Posterior vena cava (tissue), 2 donors: ENCODE measurements around the gene KCTD7. TPM values are rescaled to one million over a fixed set of nuclear protein-coding genes. Genes with fewer than 3 reads are reported as not detected.
"Not testable (repeated sequence)": the region's sequence is repeated elsewhere in the genome, so short reads cannot be mapped to it uniquely, and the experiment has no call there.

Experiments used
- DNase-seq: peaks from one replicate; pipeline ENCODE4 v3.0.0-alpha.2; 2020; ENCODE audit warnings: low spot score
- intact Hi-C, 2 donors: fragments of 100-400 bp; cut with DNase I; formaldehyde crosslinking; loops; one replicate each; pipeline versions ENCODE4 v1.14.1 to v1.14.2; 2022 to 2023
- long read RNA-seq, 2 donors: library from polyadenylated mRNA; unstranded; transcript quantifications; one replicate each; pipeline ENCODE4 v2.0.0, GENCODE V29; 2020 to 2021
- total RNA-seq, 2 donors: library from RNA; stranded (reverse); fragmentation: NEBNext Ultra II Directional; extraction: Animal tissue kit (Norgen Biotek cat#: 25700); gene quantifications; one replicate each; pipeline ENCODE4 v1.2.1, GENCODE V29; 2021
- donor health status: DM: yes; HTN: yes; CAD: no.
- donor health status: DM: yes; HTN: yes; CAD: no.

The KCTD7 gene
- 10 to 100 TPM in 1 of 2 donors, 1 to 10 TPM in 1; 8.8 to 10.1 TPM for total RNA-seq
- long read RNA-seq, donor 1, full-length matches to known transcripts = 2 of 2 reads
- long read RNA-seq, donor 1, partial matches to known transcripts = 0 of 2 reads
- long read RNA-seq, donor 1, other reads (novel, unspliced or antisense) = 0 of 2 reads
- long read RNA-seq, donor 2, full-length matches to known transcripts = 15 of 20 reads
- long read RNA-seq, donor 2, partial matches to known transcripts = 3 of 20 reads
- long read RNA-seq, donor 2, other reads (novel, unspliced or antisense) = 2 of 20 reads

DNA sequence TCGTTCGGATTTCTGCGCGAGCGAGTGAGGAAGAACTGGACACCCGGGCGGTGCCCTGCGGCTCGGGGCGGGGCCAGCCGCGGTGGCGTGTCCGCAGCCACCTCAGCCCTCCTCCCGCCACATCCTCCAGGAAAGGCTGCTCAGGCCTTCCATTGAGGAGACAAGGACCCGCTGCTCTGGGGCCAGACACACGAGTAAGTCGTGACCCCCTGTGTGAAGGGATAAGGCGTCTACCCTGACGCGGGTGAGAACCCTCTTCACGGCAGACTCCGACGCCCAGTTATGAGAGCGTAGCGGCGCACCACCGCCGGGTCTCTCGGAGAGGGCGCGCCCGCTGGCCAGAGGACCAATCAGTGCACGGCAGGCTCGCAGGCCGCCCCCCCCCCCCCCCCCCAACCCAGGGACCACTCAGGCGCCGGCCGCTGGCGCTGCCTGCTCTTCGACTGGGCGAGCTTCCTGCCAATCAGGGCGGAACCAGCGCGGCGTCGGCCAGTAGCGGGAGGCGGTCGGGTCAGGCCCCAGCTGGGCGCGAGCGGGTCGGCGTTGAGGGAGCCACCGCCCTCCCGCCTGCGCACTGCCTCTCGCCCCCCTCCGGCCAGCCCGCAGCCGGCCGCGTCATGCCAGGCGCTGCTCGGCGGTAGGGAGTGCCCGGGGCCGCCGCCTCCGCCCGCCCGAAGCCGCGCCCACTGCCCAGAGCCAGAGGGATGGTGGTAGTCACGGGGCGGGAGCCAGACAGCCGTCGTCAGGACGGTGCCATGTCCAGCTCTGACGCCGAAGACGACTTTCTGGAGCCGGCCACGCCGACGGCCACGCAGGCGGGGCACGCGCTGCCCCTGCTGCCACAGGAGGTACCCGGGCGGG is at the start of gene KCTD7:
KCTD7 (plus strand) TSS at position 521 of the 861 bp plus-strand sequence; CDS start at position 705, 184 bp downstream.
- DNase-seq = peak; percentile 100
- intact Hi-C loops = loop anchor here in 1 of 2 donors (5.0 kb wide), 1 partner anchor 41 kb away; no protein-coding TSS in a partner anchor

DNA sequence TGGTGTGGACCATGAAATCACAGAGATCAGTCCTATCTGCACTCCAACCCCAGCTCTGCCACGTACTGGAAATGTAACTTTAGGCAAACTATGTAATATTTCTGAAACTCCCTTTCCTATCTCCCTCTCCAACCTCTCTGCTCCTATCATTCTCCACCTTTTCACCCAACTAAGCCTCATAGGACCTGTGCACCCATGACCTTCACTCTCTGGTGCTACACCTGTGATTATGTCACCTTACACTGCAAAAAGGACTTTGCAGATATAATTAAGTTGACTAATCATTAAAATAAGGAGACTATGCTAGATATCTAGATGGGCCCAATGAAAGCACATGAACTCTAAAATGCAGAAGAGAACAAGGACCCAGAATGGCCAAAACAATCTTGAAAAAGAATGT is 48.3 kb upstream of the KCTD7 start:
- DNase-seq, intact Hi-C loops: not testable (repeated sequence)

DNA sequence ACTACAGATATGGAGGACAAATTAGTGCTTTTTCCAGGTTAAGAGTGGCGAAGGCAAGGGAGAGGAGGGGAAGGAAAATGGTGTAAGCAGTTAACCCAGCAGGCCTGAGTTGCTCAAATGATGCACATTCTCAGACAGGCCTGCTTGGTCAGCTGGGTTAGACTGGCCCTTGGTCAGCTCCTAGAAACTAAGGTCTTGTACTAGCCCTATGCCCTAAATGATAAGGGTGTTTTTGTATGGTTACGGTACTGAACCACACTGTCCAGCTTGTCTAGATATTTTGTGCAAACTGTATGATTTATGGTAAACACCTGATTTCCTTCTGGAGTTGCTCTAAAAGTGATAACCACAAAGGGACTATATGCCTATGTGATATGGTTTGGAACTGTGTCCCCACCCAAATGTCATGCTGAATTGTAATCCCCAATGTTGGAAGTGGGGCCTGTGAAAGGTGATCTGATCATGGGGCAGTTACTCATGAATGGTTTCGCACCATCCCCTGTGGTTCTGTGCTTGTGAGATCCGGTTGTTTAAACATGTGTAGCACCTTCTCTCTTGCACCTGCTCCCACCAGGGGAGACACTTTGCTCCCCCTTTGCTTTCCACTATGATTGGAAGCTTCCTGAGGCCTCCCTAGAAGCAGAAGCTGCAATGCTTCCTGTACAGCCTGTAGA is 45.7 kb upstream of the KCTD7 start:
- intact Hi-C loops, DNase-seq: not testable (repeated sequence)

DNA sequence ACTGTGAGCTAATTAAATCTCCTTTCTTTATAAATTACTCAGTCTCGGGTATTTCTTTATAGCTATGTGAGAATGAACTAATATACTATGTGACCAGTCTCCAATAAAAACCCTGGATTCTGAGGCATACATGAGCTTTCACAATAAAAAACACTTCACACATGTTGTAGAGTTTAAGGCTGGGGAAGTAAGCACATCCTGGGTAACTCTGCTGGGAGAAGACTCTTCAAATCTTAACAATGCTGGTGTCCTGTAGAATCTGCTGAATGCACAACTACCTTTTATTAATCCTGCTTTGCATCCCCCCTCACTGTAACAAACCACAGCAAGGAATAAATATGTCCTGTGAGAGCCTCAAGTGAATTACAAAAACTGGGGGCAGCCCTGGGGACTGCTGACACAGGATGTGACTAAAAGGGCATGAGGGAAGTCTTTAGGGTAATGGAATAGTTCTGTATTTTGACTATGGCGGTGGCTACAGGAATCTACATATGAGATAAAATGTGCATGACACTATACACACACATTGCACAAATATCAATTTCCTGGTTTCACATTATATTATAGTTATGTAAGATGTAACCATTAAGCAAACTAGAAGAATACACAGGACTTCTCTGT is 45.1 kb upstream of the KCTD7 start:
- intact Hi-C loops = no loop called here
- DNase-seq = no peak

DNA sequence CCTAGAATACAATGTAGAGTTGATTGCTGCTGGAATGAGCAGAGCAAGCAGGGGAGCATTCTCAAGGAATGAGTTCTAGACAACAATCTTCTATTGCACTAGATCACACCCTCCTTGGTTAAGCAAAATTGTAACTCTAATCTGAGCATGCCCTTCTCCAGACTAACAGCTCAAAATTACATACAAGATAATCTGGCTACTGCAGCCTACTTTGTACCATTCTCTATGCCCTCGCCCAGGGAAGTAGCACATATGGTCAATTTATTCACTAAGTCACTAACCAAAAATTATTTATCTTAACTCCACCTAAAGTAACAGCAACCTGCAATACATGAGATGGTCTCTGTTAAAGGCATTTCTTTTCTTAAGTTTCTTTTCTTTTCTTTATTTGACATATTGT is 42.5 kb upstream of the KCTD7 start:
- no peak for DNase-seq

DNA sequence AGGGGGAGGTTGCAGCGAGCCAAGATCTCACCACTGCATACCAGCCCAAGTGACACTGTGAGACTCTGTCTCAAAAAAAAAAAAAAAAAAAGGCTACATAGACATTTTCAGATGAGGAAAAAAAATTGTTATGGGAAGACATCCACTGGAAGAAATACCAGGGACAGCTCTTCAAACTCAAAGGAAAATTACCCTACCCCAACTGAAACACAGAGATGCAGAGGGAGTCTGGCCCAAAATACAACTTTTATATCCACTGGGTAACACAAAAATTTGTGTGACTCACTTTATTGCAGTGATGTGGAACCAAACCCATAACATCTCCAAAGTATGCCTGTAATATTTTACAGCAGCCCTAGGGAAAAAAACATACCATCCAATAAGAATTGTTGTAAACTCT is 40.5 kb upstream of the KCTD7 start:
- DNase-seq = not testable (repeated sequence)
- intact Hi-C loops = loop anchor here in 1 of 2 donors (5.0 kb wide), 1 partner anchor 39 kb away; the partner anchor contains the start of gene KCTD7

More for the DNA sequence above, 42.5 kb upstream of the KCTD7 start:
- intact Hi-C loops = loop anchor here in 1 of 2 donors (5.0 kb wide), 1 partner anchor 41 kb away; the partner anchor contains the start of gene KCTD7

DNA sequence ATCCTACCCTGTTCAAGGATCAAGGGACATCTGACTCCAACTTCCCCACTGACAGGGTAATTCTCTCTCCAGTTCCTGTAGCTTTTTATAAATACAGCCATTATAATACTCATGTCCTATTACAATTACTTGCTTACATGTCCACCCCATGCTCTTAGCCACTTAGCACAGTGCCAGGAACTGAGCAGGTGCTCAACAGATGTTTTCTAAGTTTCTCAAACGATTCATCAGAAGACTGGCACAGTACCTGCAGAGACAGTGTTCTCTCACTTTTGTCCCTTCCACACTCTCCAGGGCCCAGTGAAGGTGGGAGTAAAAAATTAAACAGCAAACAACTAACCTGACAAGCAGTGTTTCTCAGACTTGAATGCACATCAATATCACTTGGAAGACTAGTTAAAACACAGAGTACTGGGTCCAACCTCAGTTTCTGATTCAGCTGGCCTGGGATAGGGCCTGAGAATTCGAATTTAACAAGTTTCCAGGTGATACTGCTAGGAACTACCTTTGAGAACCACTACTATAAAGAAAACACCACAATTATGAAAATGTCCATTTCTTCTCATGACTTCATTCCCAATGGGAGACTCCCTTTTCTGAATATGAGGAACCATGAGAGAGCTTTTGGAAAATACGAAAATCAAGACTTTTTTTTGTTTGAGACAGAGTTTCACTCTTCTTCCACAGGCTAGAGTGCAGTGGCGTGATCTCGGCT is 39.7 kb upstream of the KCTD7 start:
- intact Hi-C loops = loop anchor here in 1 of 2 donors (5.0 kb wide), 1 partner anchor 38 kb away; the partner anchor contains the start of gene KCTD7
- DNase-seq = not testable (repeated sequence)

DNA sequence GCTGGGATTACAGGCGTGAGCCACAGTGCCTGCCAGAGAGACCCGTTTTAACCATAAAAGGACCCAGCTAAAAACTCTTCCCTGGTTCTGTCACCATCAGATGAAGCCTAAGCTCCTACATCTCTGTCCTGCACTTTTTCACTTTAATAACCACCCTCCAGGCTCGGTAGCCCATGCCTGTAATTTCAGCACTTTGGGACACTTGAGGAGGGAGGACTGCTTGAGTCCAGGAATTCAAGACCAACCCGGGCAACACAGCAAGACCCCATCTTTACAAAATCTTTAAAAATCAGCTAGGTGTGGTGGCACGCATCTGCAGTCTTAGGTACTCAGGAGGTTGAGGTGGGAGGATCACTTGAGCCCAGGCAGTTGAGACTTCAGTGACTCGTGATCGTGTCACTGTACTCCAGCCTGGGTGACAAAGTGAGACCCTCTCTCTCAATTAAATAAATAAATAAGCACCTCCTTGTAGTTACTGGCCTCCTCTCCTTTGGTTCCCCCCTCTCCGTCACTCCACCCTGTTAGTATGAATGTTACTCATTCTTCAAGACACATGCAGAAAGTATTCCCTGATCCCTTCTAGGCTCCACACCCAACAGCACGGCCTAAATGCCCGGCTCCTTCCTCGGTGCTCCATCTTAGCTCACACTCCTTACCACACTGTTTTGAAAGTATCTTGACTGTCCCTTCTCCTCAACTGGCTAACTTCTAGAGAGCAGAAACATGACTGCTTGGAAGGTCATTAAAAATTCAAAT is 38.2 kb upstream of the KCTD7 start:
- intact Hi-C loops, DNase-seq: not testable (repeated sequence)

DNA sequence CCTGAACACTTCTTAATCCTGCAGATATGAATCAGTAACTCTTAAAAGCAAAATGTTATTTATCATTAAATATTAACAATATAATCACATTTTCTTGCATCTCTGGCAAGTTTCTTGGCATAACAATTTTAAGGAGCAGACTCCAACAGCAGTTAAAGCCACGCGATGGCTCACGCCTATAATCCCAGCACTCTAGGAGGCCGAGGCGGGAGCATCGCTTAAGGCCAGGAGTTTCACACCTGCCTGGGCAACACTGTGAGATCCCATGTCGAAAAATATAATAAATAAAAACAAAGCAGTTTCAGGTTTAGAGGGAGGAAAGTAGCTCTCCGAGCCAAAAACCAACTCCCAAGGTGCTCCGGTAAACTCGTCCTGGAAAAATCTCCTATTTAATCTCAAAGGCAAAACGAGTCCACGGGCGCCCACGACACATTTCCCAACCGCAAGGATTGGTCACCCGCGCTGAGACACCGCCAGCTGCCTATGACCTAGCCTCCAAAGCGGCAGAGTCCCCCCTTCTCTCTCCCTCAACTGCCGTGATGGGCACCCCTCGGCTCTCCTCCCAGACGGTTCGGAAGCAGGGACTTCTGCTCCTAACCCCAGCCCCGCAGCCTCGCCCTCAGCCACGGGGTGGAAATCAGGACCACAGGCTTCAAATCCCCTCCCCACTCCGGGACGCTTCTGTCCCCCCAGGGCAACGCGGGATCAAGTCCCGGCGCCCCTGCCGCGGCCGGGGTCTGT is 37.5 kb upstream of the KCTD7 start:
- intact Hi-C loops, DNase-seq: not testable (repeated sequence)

DNA sequence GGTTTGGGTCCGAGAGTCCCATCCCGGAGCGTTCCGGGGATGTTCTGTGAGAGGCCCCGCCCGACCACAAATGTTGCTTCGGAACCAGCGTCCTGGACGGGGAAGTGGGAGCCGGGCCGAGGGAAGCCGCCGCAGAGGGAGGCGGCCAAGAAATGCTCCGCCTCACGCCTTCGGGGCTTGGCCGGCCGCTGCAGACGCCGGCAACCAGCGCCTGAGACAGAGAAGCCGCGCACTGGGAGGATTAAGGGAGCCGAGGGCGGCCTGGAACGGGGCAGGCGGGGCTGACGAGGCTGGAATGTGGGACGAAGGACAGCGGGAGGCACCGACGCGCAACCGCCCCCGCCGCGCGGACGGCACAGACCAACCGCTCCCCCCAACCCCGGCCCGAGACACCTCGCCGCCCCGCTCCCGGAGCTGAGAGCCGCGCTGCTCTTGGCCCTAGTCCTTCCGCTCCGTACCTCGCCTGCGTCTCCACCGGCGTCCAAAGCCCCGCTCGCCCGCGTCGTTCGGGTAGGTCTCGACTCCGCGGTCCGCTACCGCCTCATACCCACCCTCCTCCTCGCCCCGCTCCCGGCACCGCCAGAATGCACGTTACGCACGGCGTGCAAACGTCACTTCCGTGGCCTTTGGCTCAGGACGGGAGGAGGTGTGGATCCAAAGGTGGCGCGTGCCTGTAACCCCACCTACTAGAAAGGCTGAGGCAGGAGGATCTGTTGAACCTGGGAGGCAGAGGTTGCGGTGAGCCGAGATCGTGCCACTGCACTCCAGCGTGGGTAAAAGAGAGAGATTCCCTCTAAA is 36.7 kb upstream of the KCTD7 start:
- DNase-seq = peak; percentile 98
- intact Hi-C loops = no loop called here

DNA sequence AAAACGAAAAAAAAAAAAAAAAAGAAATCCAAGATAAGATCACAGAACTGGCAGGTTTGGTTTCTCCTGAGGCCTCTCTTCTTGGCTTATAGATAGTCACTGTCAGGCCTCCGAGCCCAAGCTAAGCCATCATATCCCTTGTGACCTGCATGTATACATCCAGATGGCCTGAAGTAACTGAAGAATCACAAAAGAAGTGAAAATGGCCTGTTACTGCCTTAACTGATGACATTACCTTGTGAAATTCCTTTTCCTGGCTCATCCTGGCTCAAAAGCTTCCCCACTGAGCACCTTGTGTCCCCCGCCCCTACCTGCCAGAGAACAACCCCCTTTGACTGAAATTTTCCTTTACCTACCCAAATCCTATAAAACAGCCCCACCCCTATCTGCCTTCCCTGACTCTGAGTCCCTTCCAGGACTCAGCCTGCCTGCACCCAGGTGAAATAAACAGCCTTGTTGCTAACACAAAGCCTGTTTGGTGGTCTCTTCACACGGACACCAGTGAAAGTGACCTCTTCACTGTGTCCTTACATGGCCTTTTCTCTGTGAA is 36.0 kb upstream of the KCTD7 start:
- DNase-seq, intact Hi-C loops: not testable (repeated sequence)

DNA sequence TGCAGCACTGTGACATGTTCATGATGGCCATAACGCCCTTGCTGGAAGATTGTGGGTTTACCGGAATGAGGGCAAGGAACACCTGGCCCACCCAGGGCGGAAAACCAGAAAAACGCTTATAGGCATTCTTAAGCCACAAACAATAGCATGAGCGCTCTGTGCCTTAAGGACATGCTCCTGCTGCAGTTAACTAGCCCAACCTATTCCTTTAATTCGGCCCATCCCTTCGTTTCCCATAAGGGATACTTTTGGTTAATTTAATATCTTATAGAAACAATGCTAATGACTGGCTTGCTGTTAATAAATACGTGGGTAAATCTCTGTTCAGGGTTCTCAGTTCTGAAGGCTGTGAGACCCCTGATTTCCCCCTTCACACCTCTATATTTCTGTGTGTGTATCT is 34.6 kb upstream of the KCTD7 start:
- intact Hi-C loops, DNase-seq: not testable (repeated sequence)

DNA sequence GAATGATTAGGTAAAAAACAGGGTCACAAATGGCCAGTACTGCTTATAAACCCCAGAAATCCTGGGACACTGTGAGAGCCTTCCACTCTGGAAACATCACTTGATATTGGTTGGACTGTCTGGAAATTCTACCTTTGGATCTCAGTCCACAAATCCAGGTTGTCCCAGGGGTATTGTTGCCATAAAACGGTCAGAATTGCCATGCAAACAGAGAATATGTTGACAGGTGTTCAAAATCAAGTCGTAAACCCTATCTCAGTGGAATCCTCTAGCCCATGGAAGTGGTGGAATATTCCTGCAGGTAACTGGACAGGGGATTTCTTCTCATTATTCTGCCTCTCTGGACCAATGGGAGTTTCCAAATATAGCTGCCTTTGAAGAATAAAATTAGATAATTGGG is 31.2 kb upstream of the KCTD7 start:
- intact Hi-C loops = no loop called here
- DNase-seq = no peak

DNA sequence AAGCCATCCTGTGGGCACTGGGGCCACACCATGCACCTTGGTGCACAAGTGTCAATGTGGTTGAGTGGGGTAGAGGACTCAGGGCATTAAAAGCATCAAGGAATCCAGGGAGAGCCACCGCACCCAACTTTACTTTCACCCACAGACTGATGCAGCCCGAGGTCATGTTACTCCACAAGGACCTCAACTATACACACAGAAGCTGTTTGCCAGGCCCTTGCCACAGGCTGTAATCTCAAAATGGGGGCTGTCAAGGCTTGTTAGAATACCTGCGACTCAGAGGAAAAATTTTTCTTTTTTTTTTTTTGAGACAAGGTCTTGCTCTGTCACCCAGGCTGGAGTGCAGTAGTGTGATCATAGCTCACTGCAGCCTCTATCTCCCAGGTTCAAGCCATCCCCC is 26.5 kb upstream of the KCTD7 start:
- intact Hi-C loops = no loop called here
- DNase-seq = no peak

DNA sequence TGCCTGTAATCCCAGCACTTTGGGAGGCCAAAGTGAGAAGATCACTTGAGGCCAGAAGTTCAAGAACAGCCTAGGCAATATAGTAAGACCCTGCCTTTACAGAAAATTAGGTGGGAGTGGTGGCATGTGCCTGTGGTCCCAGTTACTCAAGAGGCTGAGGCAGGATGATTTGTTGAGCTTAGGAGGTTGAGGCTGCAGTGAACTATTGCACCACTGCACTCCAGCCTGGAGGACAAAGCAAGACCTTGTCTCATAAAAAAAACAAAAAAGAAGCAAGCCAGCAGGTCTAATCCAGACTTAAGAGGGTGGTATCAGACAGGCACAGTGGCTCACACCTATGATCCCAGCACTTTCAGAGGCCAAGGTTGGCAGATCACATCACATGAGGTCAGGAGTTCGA is 24.5 kb upstream of the KCTD7 start:
- intact Hi-C loops = no loop called here
- no peak for DNase-seq
